Skin epidermis (tissue), 12 donors: ENCODE data around the gene PTPRH.
"Not testable (repeated sequence)": the region's sequence is repeated elsewhere in the genome, so short reads cannot be mapped to it uniquely, and the experiment has no call there.

ENCODE experiments used
- H3K27ac ChIP-seq, 21 experiments: fragments of 200-600 bp; sonication (generic) in 11 of 21; one replicate each; pipeline ENCODE4 v1.5.0; 2020; ENCODE audit warnings: mild to moderate bottlenecking in 3 of 21, inconsistent platforms in 2 of 21, moderate library complexity in 2 of 21
- H3K4me3 ChIP-seq, 7 experiments: fragments of 200-600 bp; sonication (generic) in 2 of 7; one replicate each; pipeline ENCODE4 v1.5.0; 2020; ENCODE audit warnings: inconsistent platforms in 2 of 7, mild to moderate bottlenecking in 2 of 7, moderate library complexity in 1 of 7

Gene PTPRH

GRCh38 chr19:55196803-55197202, 12.5 kb downstream of the PTPRH start:
- Histone ChIP-seq H3K27ac (no peak overlapping the region), H3K4me3 (no peak overlapping the region)

GRCh38 chr19:55193481-55193880, 15.8 kb downstream of the PTPRH start:
- H3K4me3 ChIP-seq = no peak overlapping the region
- no peak overlapping the region for H3K27ac ChIP-seq

GRCh38 chr19:55189403-55189835, 19.9 kb downstream of the PTPRH start:
- Histone ChIP-seq H3K27ac (peak overlapping the region in 16 of 21 experiments; percentile 5 to 84 (median 60)), H3K4me3 (no peak overlapping the region)

DNA sequence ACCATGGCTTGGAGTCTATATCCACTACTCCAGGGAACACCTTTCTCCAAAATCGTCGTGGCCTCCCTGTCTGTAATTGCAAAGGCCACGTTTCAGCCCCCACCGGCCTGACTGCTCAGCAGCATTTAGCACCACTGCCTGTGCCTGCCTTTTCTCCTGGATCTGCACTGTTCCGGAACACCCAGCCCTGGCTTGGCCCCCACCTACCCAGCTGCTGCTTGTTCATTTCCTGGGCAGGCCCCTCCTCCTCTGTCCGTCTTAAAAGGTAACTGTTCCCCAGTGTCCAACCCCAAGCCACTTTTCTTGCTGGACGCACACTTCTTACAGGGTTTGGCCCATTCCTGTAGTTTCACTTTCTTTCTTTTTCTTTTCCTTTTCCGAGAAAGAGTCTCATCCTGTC, 20.7 kb downstream of the PTPRH start:
- Histone ChIP-seq H3K27ac (peak overlapping the region in 16 of 21 experiments; percentile 12 to 84 (median 68)), H3K4me3 (no peak overlapping the region)

- H3K4me3 ChIP-seq = no peak overlapping the region
- no peak overlapping the region for H3K27ac ChIP-seq
These were observed 23.2 kb downstream of the PTPRH start for GRCh38 chr19:55186080-55186479.

DNA sequence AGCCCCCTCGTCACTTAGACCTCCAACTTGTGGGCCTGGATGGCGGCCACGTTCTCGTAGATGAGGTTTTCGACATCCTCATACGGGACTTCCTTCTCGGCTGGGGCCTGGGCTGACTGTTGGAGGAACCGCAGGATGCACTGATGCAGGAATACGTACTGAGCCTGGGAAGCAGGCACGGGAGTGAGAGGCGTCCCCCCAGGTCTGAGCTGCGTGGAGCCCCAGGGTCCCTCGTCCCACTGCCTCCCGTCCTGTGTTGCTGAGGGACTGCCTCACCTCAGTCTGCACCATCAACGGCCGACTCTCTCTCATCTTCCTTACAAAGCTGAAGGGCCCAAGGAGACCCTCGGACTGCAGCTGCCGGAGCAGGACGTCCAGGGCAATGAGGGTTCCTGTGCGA, 27.6 kb downstream of the PTPRH start:
- Histone ChIP-seq H3K4me3 (no peak overlapping the region), H3K27ac (no peak overlapping the region)

GRCh38 chr19:55179606-55180484, 29.5 kb downstream of the PTPRH start, which contains the start of gene SYT5:
SYT5 (minus strand) TSS chr19:55180289; CDS start chr19:55179041, 1,248 bp downstream.
- Histone ChIP-seq H3K27ac (no peak within 1 kb of the TSS), H3K4me3 (peak within 1 kb of the TSS in 6 of 7 experiments; percentile 5 to 28 (median 16))

DNA sequence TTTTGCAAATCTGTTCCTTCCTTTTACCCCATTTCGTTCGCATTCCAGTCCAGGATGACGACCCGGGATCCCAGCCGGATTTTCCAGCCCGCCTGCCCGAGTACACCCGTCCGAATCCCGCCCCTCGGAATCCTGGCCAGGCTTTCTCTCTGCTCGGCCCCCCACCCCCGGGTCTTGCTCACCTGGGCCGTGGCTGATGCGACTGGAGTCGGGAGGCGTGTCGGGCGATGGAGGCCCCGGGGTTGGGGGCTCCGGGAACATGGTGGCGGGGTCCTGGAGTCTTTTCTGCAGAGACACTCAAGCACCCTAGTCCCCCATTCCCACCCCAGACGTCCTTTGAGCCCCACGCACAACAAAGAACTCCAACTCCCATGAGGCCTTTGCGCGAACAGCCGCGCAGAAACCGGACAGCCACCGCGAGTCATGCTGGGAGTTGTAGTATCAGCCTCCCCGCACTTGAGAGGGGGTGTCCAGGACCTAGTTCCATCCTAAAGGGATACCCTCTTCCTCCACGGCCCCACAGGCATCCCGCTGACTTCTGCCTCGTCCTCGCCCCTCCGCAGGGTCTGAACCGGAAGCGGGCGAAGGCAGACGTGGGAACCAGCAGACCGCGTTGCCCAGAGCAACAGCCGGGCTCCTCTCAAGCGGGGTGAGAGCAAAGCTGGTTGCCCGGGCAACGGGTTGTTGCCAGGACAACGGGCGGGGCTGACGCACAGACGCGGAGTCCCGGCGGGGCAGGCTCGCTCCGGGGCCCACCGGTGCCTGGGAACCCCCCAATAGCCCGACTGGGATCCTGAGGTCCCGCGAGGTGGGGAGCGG, 30.3 kb downstream of the PTPRH start:
- peak overlapping the region in 6 of 7 experiments; percentile 5 to 28 (median 16) for H3K4me3 ChIP-seq
- H3K27ac ChIP-seq = no peak overlapping the region

DNA sequence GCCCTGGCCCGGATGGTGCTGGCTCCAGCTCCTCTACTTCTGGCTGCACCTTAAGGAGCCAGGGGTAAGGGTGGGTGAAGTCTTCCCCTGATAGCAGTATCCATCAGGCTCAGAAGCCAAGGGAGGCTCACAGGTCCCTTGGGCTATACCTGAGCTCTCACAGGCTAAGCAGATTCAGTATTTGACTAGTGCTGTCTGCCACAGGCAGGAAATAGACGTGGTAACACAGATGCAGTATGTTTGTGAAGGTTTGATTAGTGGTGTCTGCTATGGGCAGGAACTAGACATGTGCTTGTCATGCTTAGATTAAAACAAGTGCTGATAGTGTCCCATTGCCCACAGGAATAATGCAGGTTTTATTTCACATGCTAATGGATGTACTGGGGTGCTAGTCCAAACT, 33.2 kb downstream of the PTPRH start:
- no peak overlapping the region for H3K27ac ChIP-seq
- H3K4me3 ChIP-seq = no peak overlapping the region

DNA sequence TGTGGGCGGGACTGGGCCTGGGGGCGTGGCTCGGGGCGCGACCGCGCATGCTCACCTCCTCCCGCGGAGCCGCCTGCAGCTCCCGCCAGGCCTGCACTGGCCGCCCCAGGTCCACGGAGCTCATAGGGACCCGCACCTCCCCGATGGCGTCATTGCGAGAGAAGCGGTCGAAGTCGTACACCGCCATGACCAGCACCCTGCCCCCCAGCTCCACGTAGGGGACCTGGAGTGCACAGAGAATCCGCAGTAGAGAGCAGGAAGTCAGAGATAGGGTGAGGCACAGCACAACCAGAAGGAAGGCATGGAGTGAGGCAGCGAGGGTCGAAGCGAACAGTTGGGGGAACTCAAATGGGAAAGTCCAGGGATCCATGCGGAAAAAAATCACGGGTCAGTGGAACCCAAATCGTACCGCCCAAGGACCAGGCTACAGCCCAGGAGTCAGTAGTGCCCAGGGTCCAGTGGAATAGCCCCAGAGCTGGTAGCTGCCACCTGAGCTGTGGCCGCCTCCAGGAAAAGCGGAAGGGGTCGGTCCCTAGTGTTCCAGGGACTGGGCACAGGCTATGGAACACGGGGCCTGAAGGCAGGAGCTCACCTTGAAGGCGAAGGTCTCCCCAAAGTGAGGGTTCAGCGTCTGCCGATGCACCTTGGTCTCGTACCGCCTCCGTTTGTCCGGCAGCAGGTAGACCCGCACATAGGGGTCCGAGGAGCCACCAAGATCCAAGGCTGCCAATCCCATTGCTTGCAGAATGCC, 34.0 kb downstream of the PTPRH start:
- Histone ChIP-seq H3K27ac (no peak overlapping the region), H3K4me3 (no peak overlapping the region)

- H3K4me3 ChIP-seq = no peak overlapping the region
- H3K27ac ChIP-seq = no peak overlapping the region
These were observed 34.7 kb downstream of the PTPRH start for GRCh38 chr19:55174425-55175116.

- H3K27ac ChIP-seq = no peak overlapping the region
- H3K4me3 ChIP-seq = peak overlapping the region in 6 of 7 experiments; percentile 3 to 31 (median 24)
These were observed 35.4 kb downstream of the PTPRH start for GRCh38 chr19:55173714-55174409.

DNA sequence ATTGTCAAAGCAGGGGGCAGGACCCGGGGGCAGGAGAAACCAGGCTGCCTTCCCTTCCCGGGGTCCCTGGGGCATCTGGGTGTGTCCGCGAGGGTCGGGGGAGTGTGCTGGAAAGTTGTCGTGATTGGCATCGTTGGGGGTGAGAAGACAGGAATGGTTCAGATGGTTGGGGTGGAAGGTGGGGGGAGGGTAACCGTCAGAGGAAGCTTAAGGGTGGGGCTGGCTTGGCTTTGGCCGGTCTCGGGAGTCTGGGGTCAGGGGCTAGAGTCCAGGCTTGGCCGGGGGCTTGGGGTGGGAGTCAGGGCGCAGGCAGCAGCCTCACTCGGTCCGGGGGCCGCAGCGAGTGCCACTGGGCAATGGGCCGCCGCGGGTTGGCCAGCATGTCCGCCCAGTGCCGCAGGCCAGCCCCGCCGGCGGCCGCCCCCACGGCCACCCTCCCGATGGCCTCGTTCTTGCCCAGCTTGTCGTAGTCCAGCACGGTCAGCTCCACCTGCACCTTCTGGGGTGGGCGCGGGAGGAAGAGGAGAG, 36.1 kb downstream of the PTPRH start:
- Histone ChIP-seq H3K27ac (no peak overlapping the region), H3K4me3 (peak overlapping the region in 6 of 7 experiments; percentile 3 to 31 (median 24))

GRCh38 chr19:55172741-55173140, 36.6 kb downstream of the PTPRH start:
- no peak overlapping the region for H3K4me3 ChIP-seq
- H3K27ac ChIP-seq = no peak overlapping the region

DNA sequence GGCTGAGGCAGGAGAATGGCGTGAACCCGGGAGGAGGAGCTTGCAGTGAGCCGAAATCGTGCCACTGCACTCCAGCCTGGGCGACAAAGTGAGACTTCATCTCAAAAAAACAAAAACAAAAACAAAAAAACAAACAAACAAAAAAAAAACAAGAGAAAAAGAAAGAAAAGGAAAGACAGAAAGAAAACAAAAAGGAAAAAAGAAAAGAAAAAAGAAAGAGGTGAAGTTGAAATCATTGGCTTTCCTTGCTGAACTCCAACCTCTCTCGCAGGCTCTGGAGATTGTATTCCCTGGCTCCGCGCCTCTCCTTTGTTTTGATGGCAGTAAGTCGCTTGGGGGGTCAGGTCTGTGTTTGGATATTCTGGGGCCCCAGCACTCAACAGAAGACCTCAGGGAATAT, 37.0 kb downstream of the PTPRH start:
- H3K27ac ChIP-seq, H3K4me3 ChIP-seq: not testable (repeated sequence)

GRCh38 chr19:55171440-55171839, 37.9 kb downstream of the PTPRH start:
- Histone ChIP-seq H3K27ac (no peak overlapping the region), H3K4me3 (no peak overlapping the region)

DNA sequence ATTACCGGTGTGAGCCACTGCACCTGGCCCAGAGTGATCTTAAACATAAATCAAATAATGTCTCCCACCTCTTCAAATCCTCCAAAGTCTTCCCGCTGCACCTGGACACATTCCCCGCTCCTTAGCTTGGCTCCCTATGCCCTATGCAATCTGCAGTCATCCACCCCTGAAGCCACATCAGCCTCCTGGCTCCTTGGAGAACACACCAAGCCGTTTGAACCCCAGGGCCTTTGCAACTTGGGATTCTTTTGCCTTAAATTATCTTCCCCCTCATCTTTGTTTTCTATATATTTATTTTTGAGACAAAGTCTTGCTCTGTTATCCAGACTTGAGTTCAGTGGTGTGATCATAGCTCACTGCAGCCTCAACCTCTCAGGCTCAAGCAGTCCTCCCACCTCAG, 40.2 kb downstream of the PTPRH start:
- H3K27ac ChIP-seq = no peak overlapping the region

DNA sequence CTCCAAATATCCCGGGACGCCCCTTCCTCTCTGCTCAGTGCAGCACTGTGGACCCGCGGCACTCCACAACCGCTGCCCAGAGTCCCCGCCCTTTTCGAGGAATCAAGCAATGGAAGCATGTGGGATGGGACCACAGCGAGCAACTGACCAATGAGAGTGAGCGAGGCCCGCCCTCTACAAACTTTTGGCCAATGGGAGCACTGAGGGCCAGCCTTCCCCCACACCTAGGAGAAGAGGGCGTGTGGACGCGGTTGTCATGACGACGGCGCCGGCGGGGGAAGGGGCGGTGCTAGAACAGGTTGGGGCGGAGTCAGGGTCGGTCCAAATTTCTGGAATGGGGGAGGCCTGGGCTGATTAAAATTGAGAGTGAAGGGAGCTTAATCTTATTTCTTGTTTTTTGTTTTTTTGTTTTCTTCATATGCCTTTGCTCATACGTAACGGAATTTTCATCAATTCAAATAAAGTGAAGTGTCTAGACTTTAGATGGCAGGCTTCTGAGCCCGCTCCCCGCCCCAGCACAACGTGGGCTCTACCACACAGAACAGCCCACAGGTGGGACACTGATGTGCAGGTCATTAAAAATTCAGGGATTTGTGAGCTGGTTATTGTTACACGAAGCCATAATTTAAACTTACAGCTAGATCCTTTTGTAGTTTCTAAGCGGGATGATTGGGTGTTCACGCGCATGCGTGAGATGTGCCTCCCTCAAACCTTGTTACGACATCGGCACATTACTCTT, 42.6 kb downstream of the PTPRH start, which contains the start of gene DNAAF3:
Gene DNAAF3 (minus strand): TSS at position 84 of the 739 bp plus-strand sequence. CDS start 200 bp downstream, outside the sequence.
- H3K27ac ChIP-seq = peak within 1 kb of the TSS in 2 of 21 experiments; percentile 38 to 49
- H3K4me3 ChIP-seq = peak within 1 kb of the TSS; percentile 18 to 45 (median 40)

More for the DNA sequence above, 40.2 kb downstream of the PTPRH start:
- H3K4me3 ChIP-seq = no peak overlapping the region
